HG03457 (cell line): ENCODE data around the gene AKAP8L.
"Not testable (repeated sequence)": the region's sequence is repeated elsewhere in the genome, so short reads cannot be mapped to it uniquely, and the experiment has no call there.

Experiments used
- ATAC-seq: cut with Tn5 transposase; IDR thresholded peaks from one replicate; pipeline ENCODE4 v1.9.1; 2021; ENCODE audit warnings: moderate number of reproducible peaks; ENCODE audit not compliant: unreplicated experiment

The AKAP8L gene

GRCh38 chr19:15363048-15363447 is 55.7 kb downstream of the AKAP8L start:
- ATAC-seq: not testable (repeated sequence)

GRCh38 chr19:15360015-15360414 is 58.8 kb downstream of the AKAP8L start:
- ATAC-seq: not testable (repeated sequence)

GRCh38 chr19:15358918-15359317 is 59.9 kb downstream of the AKAP8L start:
- no peak for ATAC-seq

GRCh38 chr19:15357906-15358305 is 60.9 kb downstream of the AKAP8L start:
- no peak for ATAC-seq

GRCh38 chr19:15354566-15355296 is 64.1 kb downstream of the AKAP8L start:
- no peak for ATAC-seq

GRCh38 chr19:15353908-15354307 is 64.9 kb downstream of the AKAP8L start:
- ATAC-seq: no peak

GRCh38 chr19:15352535-15352934 is 66.3 kb downstream of the AKAP8L start:
- not testable (repeated sequence) for ATAC-seq

GRCh38 chr19:15341328-15341727 is 77.5 kb downstream of the AKAP8L start:
- not testable (repeated sequence) for ATAC-seq

GRCh38 chr19:15340086-15340485 is 78.7 kb downstream of the AKAP8L start:
- ATAC-seq: no peak

GRCh38 chr19:15337202-15337601 is 81.6 kb downstream of the AKAP8L start:
- ATAC-seq: no peak

GRCh38 chr19:15335992-15336391 is 82.8 kb downstream of the AKAP8L start:
- ATAC-seq: not testable (repeated sequence)

- no peak for ATAC-seq
These were observed 86.3 kb downstream of the AKAP8L start, which contains the start of gene BRD4 for GRCh38 chr19:15332311-15332996. TSS of gene BRD4 (minus strand) at chr19:15332539. CDS start at chr19:15273099, 59,440 bp downstream.

- ATAC-seq: no peak
These were observed 87.1 kb downstream of the AKAP8L start for GRCh38 chr19:15331419-15332310.

- ATAC-seq: no peak
These were observed 87.9 kb downstream of the AKAP8L start for GRCh38 chr19:15330801-15331418.
